Stimulated activated memory B cell treated with anti-CD40 and anti-IgM and Interleukin-4, amounts not matched to agents 10 μg/mL and 1 μg/mL and 100 μg/mL, for 72 hours (primary cell): ENCODE results near the gene KCNAB1.

Experiments used
- ATAC-seq: fragments of 150-1000 bp; cut with Tn5 transposase; 2 replicates; pipeline ENCODE4 v1.10.0; 2021
- H3K27ac Mint-ChIP-seq: one replicate; pipeline ENCODE4 v1.8.0; 2022; ENCODE audit warnings: mild to moderate bottlenecking, mixed read lengths
- H3K27me3 Mint-ChIP-seq: one replicate; pipeline ENCODE4 v1.8.0; 2022; ENCODE audit warnings: mixed read lengths
- H3K36me3 Mint-ChIP-seq: one replicate; pipeline ENCODE4 v1.8.0; 2022; ENCODE audit warnings: mixed read lengths
- H3K4me1 Mint-ChIP-seq: one replicate; pipeline ENCODE4 v1.8.0; 2022; ENCODE audit warnings: mixed read lengths
- H3K4me3 Mint-ChIP-seq: one replicate; pipeline ENCODE4 v1.8.0; 2022; ENCODE audit warnings: mild to moderate bottlenecking, moderate library complexity, mixed read lengths
- H3K9me3 Mint-ChIP-seq: one replicate; pipeline ENCODE4 v1.8.0; 2022; ENCODE audit warnings: mixed read lengths

Gene KCNAB1

GRCh38 chr3:156535798-156536197 is 415.4 kb downstream of the KCNAB1 start:
- Mint-ChIP-seq H3K4me1 (no peaks in the 10 kb centered on the region), H3K4me3 (no peak overlapping the region), H3K9me3 (no peaks in the 10 kb centered on the region), H3K36me3 (peaks cover 37% of the 10 kb centered on the region), H3K27ac (no peak overlapping the region), H3K27me3 (no peaks in the 10 kb centered on the region)
- no peak for ATAC-seq

- Mint-ChIP-seq H3K27ac (no peak overlapping the region), H3K27me3 (no peaks in the 10 kb centered on the region), H3K36me3 (peaks cover 34% of the 10 kb centered on the region), H3K4me3 (no peak overlapping the region), H3K9me3 (no peaks in the 10 kb centered on the region), H3K4me1 (no peaks in the 10 kb centered on the region)
- ATAC-seq, result no peak
Measured at GRCh38 chr3:156536524-156537316, 416.3 kb downstream of the KCNAB1 start.

GRCh38 chr3:156539051-156539450 is 418.7 kb downstream of the KCNAB1 start:
- no peaks in the 10 kb centered on the region for H3K4me1 Mint-ChIP-seq
- no peak for ATAC-seq
- no peaks in the 10 kb centered on the region for H3K27me3 Mint-ChIP-seq
- H3K4me3 Mint-ChIP-seq, result no peak overlapping the region
- no peaks in the 10 kb centered on the region for H3K9me3 Mint-ChIP-seq
- H3K36me3 Mint-ChIP-seq, result peaks cover 30% of the 10 kb centered on the region
- H3K27ac Mint-ChIP-seq, result no peak overlapping the region

- no peaks in the 10 kb centered on the region for H3K4me1 Mint-ChIP-seq
- peaks cover 33% of the 10 kb centered on the region for H3K36me3 Mint-ChIP-seq
Measured at GRCh38 chr3:156539802-156540201, 419.4 kb downstream of the KCNAB1 start.

GRCh38 chr3:156542101-156543042 is 422.0 kb downstream of the KCNAB1 start:
- Mint-ChIP-seq H3K4me3 (no peak overlapping the region), H3K36me3 (peaks cover 36% of the 10 kb centered on the region), H3K27ac (no peak overlapping the region), H3K9me3 (no peaks in the 10 kb centered on the region), H3K27me3 (no peaks in the 10 kb centered on the region), H3K4me1 (peaks cover 14% of the 10 kb centered on the region)
- ATAC-seq, result no peak

More at GRCh38 chr3:156539802-156540201, 419.4 kb downstream of the KCNAB1 start:
- Mint-ChIP-seq H3K27ac (no peak overlapping the region), H3K27me3 (no peaks in the 10 kb centered on the region), H3K4me3 (no peak overlapping the region), H3K9me3 (no peaks in the 10 kb centered on the region)
- no peak for ATAC-seq

- H3K36me3 Mint-ChIP-seq, result peaks cover 36% of the 10 kb centered on the region
Measured at GRCh38 chr3:156543043-156543555, 422.7 kb downstream of the KCNAB1 start.

GRCh38 chr3:156547637-156548036 is 427.3 kb downstream of the KCNAB1 start:
- no peaks in the 10 kb centered on the region for H3K27me3 Mint-ChIP-seq
- H3K4me1 Mint-ChIP-seq, result peaks cover 42% of the 10 kb centered on the region
- H3K27ac Mint-ChIP-seq, result no peak overlapping the region
- no peak overlapping the region for H3K4me3 Mint-ChIP-seq
- H3K36me3 Mint-ChIP-seq, result peaks cover 58% of the 10 kb centered on the region
- H3K9me3 Mint-ChIP-seq, result no peaks in the 10 kb centered on the region
- ATAC-seq, result no peak

More at GRCh38 chr3:156543043-156543555, 422.7 kb downstream of the KCNAB1 start:
- Mint-ChIP-seq H3K4me1 (peaks cover 14% of the 10 kb centered on the region), H3K27me3 (no peaks in the 10 kb centered on the region), H3K9me3 (no peaks in the 10 kb centered on the region), H3K4me3 (no peak overlapping the region), H3K27ac (peak overlapping the region; percentile 17)
- ATAC-seq, result no peak

GRCh38 chr3:156548041-156548687 is 427.8 kb downstream of the KCNAB1 start:
- Mint-ChIP-seq H3K4me3 (no peak overlapping the region), H3K36me3 (peaks cover 54% of the 10 kb centered on the region), H3K27ac (no peak overlapping the region), H3K9me3 (no peaks in the 10 kb centered on the region), H3K27me3 (no peaks in the 10 kb centered on the region), H3K4me1 (peaks cover 46% of the 10 kb centered on the region)
- no peak for ATAC-seq

- Mint-ChIP-seq H3K36me3 (peaks cover 51% of the 10 kb centered on the region), H3K4me1 (peaks cover 50% of the 10 kb centered on the region), H3K4me3 (no peak overlapping the region), H3K9me3 (no peaks in the 10 kb centered on the region), H3K27me3 (no peaks in the 10 kb centered on the region), H3K27ac (no peak overlapping the region)
- no peak for ATAC-seq
Measured at GRCh38 chr3:156548902-156549301, 428.5 kb downstream of the KCNAB1 start.

GRCh38 chr3:156551261-156551660 is 430.9 kb downstream of the KCNAB1 start:
- peaks cover 58% of the 10 kb centered on the region for H3K4me1 Mint-ChIP-seq
- peaks cover 42% of the 10 kb centered on the region for H3K36me3 Mint-ChIP-seq
- no peak overlapping the region for H3K4me3 Mint-ChIP-seq
- no peak for ATAC-seq
- no peaks in the 10 kb centered on the region for H3K9me3 Mint-ChIP-seq
- no peaks in the 10 kb centered on the region for H3K27me3 Mint-ChIP-seq
- no peak overlapping the region for H3K27ac Mint-ChIP-seq

GRCh38 chr3:156551746-156552145 is 431.4 kb downstream of the KCNAB1 start:
- H3K4me1 Mint-ChIP-seq, result peaks cover 54% of the 10 kb centered on the region
- H3K27ac Mint-ChIP-seq, result no peak overlapping the region
- no peak overlapping the region for H3K4me3 Mint-ChIP-seq
- peaks cover 37% of the 10 kb centered on the region for H3K36me3 Mint-ChIP-seq
- no peaks in the 10 kb centered on the region for H3K27me3 Mint-ChIP-seq
- ATAC-seq, result no peak
- H3K9me3 Mint-ChIP-seq, result no peaks in the 10 kb centered on the region

- Mint-ChIP-seq H3K9me3 (no peaks in the 10 kb centered on the region), H3K36me3 (peaks cover 31% of the 10 kb centered on the region), H3K4me3 (no peak overlapping the region), H3K4me1 (peaks cover 47% of the 10 kb centered on the region), H3K27me3 (no peaks in the 10 kb centered on the region), H3K27ac (no peak overlapping the region)
- no peak for ATAC-seq
Measured at GRCh38 chr3:156552973-156553372, 432.6 kb downstream of the KCNAB1 start.

- peaks cover 44% of the 10 kb centered on the region for H3K4me1 Mint-ChIP-seq
- peaks cover 26% of the 10 kb centered on the region for H3K36me3 Mint-ChIP-seq
- ATAC-seq, result no peak
- H3K27ac Mint-ChIP-seq, result peak overlapping the region; percentile 89
- H3K9me3 Mint-ChIP-seq, result no peaks in the 10 kb centered on the region
- no peaks in the 10 kb centered on the region for H3K27me3 Mint-ChIP-seq
- peak overlapping the region; percentile 97 for H3K4me3 Mint-ChIP-seq
Measured at GRCh38 chr3:156553705-156554356, 433.5 kb downstream of the KCNAB1 start.

- Mint-ChIP-seq H3K36me3 (peaks cover 24% of the 10 kb centered on the region), H3K27ac (peak overlapping the region; percentile 89), H3K4me1 (peaks cover 43% of the 10 kb centered on the region), H3K27me3 (no peaks in the 10 kb centered on the region), H3K4me3 (peak overlapping the region; percentile 97), H3K9me3 (no peaks in the 10 kb centered on the region)
- no peak for ATAC-seq
Measured at GRCh38 chr3:156554515-156554841, 434.1 kb downstream of the KCNAB1 start.
